Tibial nerve (tissue), 4 donors: ENCODE measurements around the gene DYNC1I1. TPM values are rescaled to one million over a fixed set of nuclear protein-coding genes. Genes with fewer than 3 reads are reported as not detected.

Experiments
- DNase-seq, 2 donors: peaks; one replicate each; pipeline ENCODE4 v3.0.0-alpha.2; 2019; ENCODE audit warnings: low spot score in 2 of 2
- H3K27ac ChIP-seq, 4 donors: fragments of 200-600 bp; sonication (generic) in 3 of 4; one replicate each; pipeline ENCODE4 v1.5.1; 2017 to 2019; ENCODE audit warnings: mild to moderate bottlenecking in 1 of 4
- H3K27me3 ChIP-seq, 2 donors: fragments of 200-600 bp; sonication (generic) in 1 of 2; one replicate each; pipeline versions ENCODE4 v1.5.1 to v1.6.0; 2017 to 2019
- H3K36me3 ChIP-seq, 3 donors: fragments of 200-600 bp; sonication (generic); one replicate each; pipeline ENCODE4 v1.5.1; 2018 to 2019
- H3K4me1 ChIP-seq, 4 donors: fragments of 200-600 bp; sonication (generic) in 3 of 4; one replicate each; pipeline ENCODE4 v1.5.1; 2017 to 2019
- H3K4me3 ChIP-seq, 4 donors: fragments of 200-600 bp; sonication (generic) in 3 of 4; one replicate each; pipeline ENCODE4 v1.5.1; 2017 to 2019; ENCODE audit warnings: mild to moderate bottlenecking in 1 of 4, moderate library complexity in 1 of 4
- H3K9me3 ChIP-seq, 4 donors: fragments of 200-600 bp; sonication (generic) in 3 of 4; one replicate each; pipeline ENCODE4 v1.5.1; 2017 to 2019
- EP300 ChIP-seq, 2 donors: sonication (generic); formaldehyde crosslinking; IDR thresholded peaks; one replicate each; pipeline ENCODE4 v1.6.1; 2017; ENCODE audit warnings: antibody characterized with exemption in 2 of 2, mild to moderate bottlenecking in 1 of 2
- POLR2A ChIP-seq, 2 donors: fragments of 450-650 bp; IDR thresholded peaks; one replicate each; pipeline ENCODE4 v1.6.1; 2017; ENCODE audit warnings: antibody characterized with exemption in 2 of 2, mild to moderate bottlenecking in 2 of 2, moderate library complexity in 2 of 2
- WGBS, 2 donors: methylation state at CpG; one replicate each; pipeline ENCODE4 v1.1.5; 2018; 5-methylcytosine and 5-hydroxymethylcytosine counted together
- total RNA-seq, 4 donors: library from RNA; depleted of rRNA; stranded (reverse); fragments of >200 nt; gene quantifications; one replicate each; pipeline ENCODE4 v1.1.0, GENCODE V29; 2016
- TF ChIP-seq, protein P1 (sequence below), 5 experiments: fragments of 200-600 bp in 3 of 5; fragments of 450-650 bp in 2 of 5; sonication (generic) in 3 of 5; IDR thresholded peaks; one replicate each; pipeline ENCODE4 v1.5.1; 2016 to 2019; ENCODE audit warnings: antibody characterized with exemption in 5 of 5, mild to moderate bottlenecking in 3 of 5, moderate library complexity in 2 of 5

The DYNC1I1 gene
- total RNA-seq, 4 donors from 2014 or later = 5.5 to 12.0 (median 9.8) TPM

DNA sequence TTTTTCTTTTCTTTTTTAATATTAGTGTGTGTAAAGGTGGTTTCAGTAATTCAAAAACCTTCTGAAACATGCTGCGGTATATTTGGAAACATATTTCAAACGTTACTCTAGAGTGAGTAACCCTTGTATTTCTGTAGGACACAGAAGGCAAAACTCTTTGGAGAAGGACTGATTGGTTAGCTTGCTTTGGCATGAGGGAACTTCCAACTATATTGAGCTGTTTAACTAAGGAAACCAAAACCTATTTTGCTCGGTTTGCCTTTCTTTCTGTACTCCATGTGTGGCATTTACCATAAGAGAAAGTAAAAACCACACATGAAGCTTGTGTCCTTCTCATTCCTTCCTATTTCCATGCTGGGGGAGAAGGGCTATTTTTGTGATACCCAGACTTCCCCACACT, 149.8 kb downstream of the DYNC1I1 start:
- TF ChIP-seq POLR2A (IDR thresholded peaks at IDR 0.05) (no peak), EP300 (IDR thresholded peaks at IDR 0.05) (no peak)
- TF ChIP-seq, protein P1, sequence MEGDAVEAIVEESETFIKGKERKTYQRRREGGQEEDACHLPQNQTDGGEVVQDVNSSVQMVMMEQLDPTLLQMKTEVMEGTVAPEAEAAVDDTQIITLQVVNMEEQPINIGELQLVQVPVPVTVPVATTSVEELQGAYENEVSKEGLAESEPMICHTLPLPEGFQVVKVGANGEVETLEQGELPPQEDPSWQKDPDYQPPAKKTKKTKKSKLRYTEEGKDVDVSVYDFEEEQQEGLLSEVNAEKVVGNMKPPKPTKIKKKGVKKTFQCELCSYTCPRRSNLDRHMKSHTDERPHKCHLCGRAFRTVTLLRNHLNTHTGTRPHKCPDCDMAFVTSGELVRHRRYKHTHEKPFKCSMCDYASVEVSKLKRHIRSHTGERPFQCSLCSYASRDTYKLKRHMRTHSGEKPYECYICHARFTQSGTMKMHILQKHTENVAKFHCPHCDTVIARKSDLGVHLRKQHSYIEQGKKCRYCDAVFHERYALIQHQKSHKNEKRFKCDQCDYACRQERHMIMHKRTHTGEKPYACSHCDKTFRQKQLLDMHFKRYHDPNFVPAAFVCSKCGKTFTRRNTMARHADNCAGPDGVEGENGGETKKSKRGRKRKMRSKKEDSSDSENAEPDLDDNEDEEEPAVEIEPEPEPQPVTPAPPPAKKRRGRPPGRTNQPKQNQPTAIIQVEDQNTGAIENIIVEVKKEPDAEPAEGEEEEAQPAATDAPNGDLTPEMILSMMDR (IDR thresholded peaks at IDR 0.05) = no peak
- 67 to 69% methylated on average over 3 of the region's 3 CpGs for WGBS, 2 donors
- Histone ChIP-seq H3K27me3 (no peaks in the 10 kb centered on the region), H3K4me3 (no peak overlapping the region), H3K4me1 (peaks cover 0 to 3% (median 0%) of the 10 kb centered on the region in 4 donors), H3K9me3 (no peaks in the 10 kb centered on the region), H3K36me3 (no peaks in the 10 kb centered on the region), H3K27ac (no peak overlapping the region)
- DNase-seq = no peak

DNA sequence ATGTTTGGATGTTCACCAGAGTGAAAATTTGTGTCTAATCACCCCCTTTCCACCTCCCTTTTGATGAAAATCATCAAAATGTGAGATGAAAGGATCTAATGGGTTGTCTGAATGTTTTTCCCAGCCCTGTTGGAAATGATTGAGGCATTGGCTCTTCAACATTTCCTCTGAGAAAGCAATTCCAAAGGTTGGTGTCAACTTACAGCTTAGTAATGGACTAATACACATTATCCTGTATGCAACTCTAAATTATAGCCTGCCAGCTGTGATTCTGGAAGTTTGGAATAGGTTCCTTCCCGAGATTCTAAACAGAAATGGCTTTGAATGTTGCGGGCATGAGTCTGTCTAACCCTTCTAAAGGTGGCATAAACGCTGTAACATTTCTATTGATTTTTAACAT, 152.9 kb downstream of the DYNC1I1 start:
- TF ChIP-seq POLR2A (IDR thresholded peaks at IDR 0.05) (no peak), EP300 (IDR thresholded peaks at IDR 0.05) (no peak)
- TF ChIP-seq, protein P1 (IDR thresholded peaks at IDR 0.05) = no peak
- Histone ChIP-seq H3K4me1 (no peaks in the 10 kb centered on the region), H3K36me3 (no peaks in the 10 kb centered on the region), H3K27ac (no peak overlapping the region), H3K9me3 (no peaks in the 10 kb centered on the region), H3K4me3 (no peak overlapping the region), H3K27me3 (no peaks in the 10 kb centered on the region)
- no peak for DNase-seq
- 54 to 55% methylated on average over 3 of the region's 3 CpGs for WGBS, 2 donors

DNA sequence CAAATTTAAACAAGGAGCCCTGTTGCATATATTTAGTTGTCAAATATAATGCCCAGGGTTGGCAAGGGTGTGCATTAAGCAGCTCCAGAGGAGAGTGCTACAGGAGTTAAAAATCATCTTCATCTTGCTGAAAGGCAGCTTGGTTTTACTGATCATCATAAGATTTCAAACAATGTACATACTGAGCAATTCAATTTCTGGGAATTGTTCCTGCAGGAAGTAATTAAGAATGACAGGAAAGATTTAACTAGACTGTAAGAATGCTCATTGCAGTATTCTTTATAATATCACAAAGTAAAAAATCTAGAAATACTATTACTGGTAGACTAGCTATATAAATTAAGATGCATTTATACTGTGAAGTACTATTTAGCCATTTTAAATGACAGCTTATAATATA, 153.6 kb downstream of the DYNC1I1 start:
- Histone ChIP-seq H3K36me3 (no peaks in the 10 kb centered on the region), H3K4me3 (no peak overlapping the region), H3K27ac (no peak overlapping the region), H3K4me1 (no peaks in the 10 kb centered on the region), H3K9me3 (no peaks in the 10 kb centered on the region), H3K27me3 (no peaks in the 10 kb centered on the region)
- TF ChIP-seq, protein P1 (IDR thresholded peaks at IDR 0.05) = no peak
- no peak for TF ChIP-seq EP300 (IDR thresholded peaks at IDR 0.05)
- no peak for TF ChIP-seq POLR2A (IDR thresholded peaks at IDR 0.05)
- DNase-seq = no peak

DNA sequence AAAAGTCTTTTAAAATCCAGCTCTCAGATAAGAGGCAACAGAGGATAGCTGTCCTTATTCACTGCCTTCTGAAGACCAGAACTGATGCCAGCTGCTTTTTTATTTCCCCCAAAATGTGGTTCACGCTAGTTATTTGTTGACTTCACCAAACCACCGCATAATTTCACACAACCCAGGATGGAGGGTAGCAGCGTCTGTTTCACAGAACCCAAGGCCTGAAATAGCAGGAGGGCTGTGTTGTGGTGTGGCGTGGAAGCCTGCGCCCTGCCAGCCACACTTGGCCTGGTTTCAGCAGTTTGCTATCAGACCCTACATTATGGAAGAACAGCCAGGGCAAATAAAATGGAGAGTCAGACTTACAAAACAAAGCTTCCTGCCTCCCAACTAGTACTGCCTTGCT, 155.4 kb downstream of the DYNC1I1 start:
- H3K27ac ChIP-seq = no peak overlapping the region

DNA sequence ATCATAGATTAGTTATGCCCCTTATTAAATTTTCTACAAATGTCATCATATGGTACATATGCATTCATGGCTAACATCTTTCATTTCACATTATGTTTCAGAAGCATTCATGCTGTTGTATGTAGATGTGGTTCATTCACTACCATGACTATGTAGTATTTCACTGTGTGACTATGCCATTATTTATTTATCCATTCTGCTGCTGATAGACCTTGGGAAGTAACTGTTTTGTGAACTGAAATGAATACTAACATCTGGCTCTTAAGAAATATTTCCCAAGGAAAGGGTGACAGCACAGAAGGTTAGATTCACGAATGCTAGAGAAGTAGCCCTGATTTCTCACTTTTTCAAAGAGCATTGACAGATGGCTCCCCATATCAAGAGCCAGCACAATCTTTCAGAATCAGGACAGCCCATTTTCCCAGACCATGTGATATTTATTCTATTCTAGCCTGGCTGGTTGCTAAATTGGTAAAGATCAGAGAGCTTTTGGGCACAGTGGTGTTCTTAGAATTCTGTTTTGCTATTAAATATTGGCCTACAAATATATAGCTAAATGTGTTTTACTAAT, 157.4 kb downstream of the DYNC1I1 start:
- no peak for DNase-seq
- WGBS, 2 donors = 89 to 94% methylated on average over 1 of the region's 1 CpG
- Histone ChIP-seq H3K9me3 (no peaks in the 10 kb centered on the region), H3K36me3 (no peaks in the 10 kb centered on the region), H3K4me3 (no peak overlapping the region), H3K4me1 (no peaks in the 10 kb centered on the region), H3K27ac (no peak overlapping the region), H3K27me3 (no peaks in the 10 kb centered on the region)
- TF ChIP-seq, protein P1 (IDR thresholded peaks at IDR 0.05) = no peak
- no peak for TF ChIP-seq POLR2A (IDR thresholded peaks at IDR 0.05)
- no peak for TF ChIP-seq EP300 (IDR thresholded peaks at IDR 0.05)

More for the DNA sequence above, 155.4 kb downstream of the DYNC1I1 start:
- Histone ChIP-seq H3K36me3 (no peaks in the 10 kb centered on the region), H3K4me3 (no peak overlapping the region), H3K9me3 (no peaks in the 10 kb centered on the region), H3K27me3 (no peaks in the 10 kb centered on the region), H3K4me1 (no peaks in the 10 kb centered on the region)
- DNase-seq = no peak
- TF ChIP-seq, protein P1 (IDR thresholded peaks at IDR 0.05) = no peak
- TF ChIP-seq POLR2A (IDR thresholded peaks at IDR 0.05) (no peak), EP300 (IDR thresholded peaks at IDR 0.05) (no peak)
- WGBS, 2 donors = 43 to 57% methylated on average over 5 of the region's 5 CpGs
